K562 (cell line): ENCODE data around the gene EXOC3L1. TPM values are rescaled to one million over a fixed set of nuclear protein-coding genes. Genes with fewer than 3 reads are reported as not detected.

ENCODE experiments used
- CEBPB ChIP-seq: fragments of 450-650 bp; IDR thresholded peaks from 2 replicates; pipeline ENCODE4 v1.6.1; 2016; ENCODE audit warnings: missing genetic modification characterization, missing compliant biosample characterization
- CREBBP ChIP-seq: IDR thresholded peaks from one replicate; pipeline ENCODE4 v1.6.1; 2012; ENCODE audit warnings: low read depth, mild to moderate bottlenecking, control low read depth, inconsistent platforms, low read length
- CTCFL ChIP-seq: IDR thresholded peaks from 2 replicates; pipeline ENCODE4 v1.6.1; 2011; ENCODE audit warnings: borderline replicate concordance, low read depth, mild to moderate bottlenecking, moderate library complexity, low read length; ENCODE audit not compliant: insufficient read depth, poor library complexity, severe bottlenecking
- GATAD2A ChIP-seq: fragments of 450-650 bp; IDR thresholded peaks from 2 replicates; pipeline ENCODE4 v1.6.1; 2017
- MYC ChIP-seq, 2 experiments: fragments of 250-450 bp in 1 of 2; sonication (Bioruptor Pico) in 1 of 2; IDR thresholded peaks; 2 replicates each; pipeline versions ENCODE4 v1.5.1 to v1.6.1; 2012 to 2021; ENCODE audit warnings: low read depth in 2 of 2, borderline replicate concordance in 1 of 2, improper control_type of control experiment in 1 of 2, low read length in 1 of 2, mild to moderate bottlenecking in 1 of 2, moderate library complexity in 1 of 2
- PPARD ChIP-seq: fragments of 250-450 bp; sonication (Bioruptor Pico); IDR thresholded peaks from 2 replicates; pipeline ENCODE4 v1.8.0; 2022; ENCODE audit warnings: inconsistent platforms, mild to moderate bottlenecking, moderate library complexity
- PTTG1 ChIP-seq: fragments of 450-650 bp; IDR thresholded peaks from 2 replicates; pipeline ENCODE4 v1.6.1; 2016; ENCODE audit warnings: low read depth, mild to moderate bottlenecking, missing genetic modification characterization, missing compliant biosample characterization
- SRSF3 ChIP-seq: fragments of 200-400 bp; formaldehyde crosslinking; IDR thresholded peaks from 2 replicates; pipeline ENCODE4 v1.6.1; 2016; ENCODE audit warnings: mild to moderate bottlenecking, low read length, moderate library complexity; ENCODE audit not compliant: insufficient read depth
- TAF15 ChIP-seq: fragments of 200-400 bp; formaldehyde crosslinking; IDR thresholded peaks from 2 replicates; pipeline ENCODE4 v1.6.1; 2017; ENCODE audit warnings: mild to moderate bottlenecking, low read depth, low read length, moderate library complexity
- TAL1 ChIP-seq: fragments of 450-650 bp; IDR thresholded peaks from 2 replicates; pipeline ENCODE4 v1.6.1; 2016; ENCODE audit warnings: mild to moderate bottlenecking
- ZBTB17 ChIP-seq: fragments of 450-650 bp; formaldehyde crosslinking; IDR thresholded peaks from 2 replicates; pipeline ENCODE4 v1.4.0; 2020; ENCODE audit warnings: mild to moderate bottlenecking
- polyA plus RNA-seq, 8 experiments: library from polyadenylated mRNA; depleted of rRNA in 4 of 8; stranded (reverse) in 5 of 8; unstranded in 3 of 8; fragments of >200 nt; fragmentation: Nextera tagmentation in 2 of 8; fragmentation: Illumina TruSeq in 1 of 8; extraction: Ambion mirVana in 2 of 8; extraction: Trizol in 1 of 8; gene quantifications; 2 replicates each; pipeline versions ENCODE4 v1.2.1 to v1.2.3, GENCODE V29; 2011 to 2014; ENCODE audit warnings: inconsistent platforms in 1 of 8, missing spikeins in 1 of 8
- total RNA-seq, 7 experiments: library from RNA; depleted of rRNA in 6 of 7; stranded (reverse); fragments of >200 nt in 6 of 7; fragmentation: Illumina TruSeq in 2 of 7; extraction: Trizol in 2 of 7; gene quantifications; 2 replicates each; pipeline versions ENCODE4 v1.2.1 to v1.2.3, GENCODE V29; 2011 to 2021; ENCODE audit warnings: low replicate concordance in 1 of 7
- TF ChIP-seq, protein P1 (sequence below): sonication (generic); formaldehyde crosslinking; IDR thresholded peaks from 2 replicates; pipeline ENCODE4 v1.8.0; 2022; ENCODE audit warnings: mild to moderate bottlenecking, missing genetic modification reagents
- TF ChIP-seq, protein P2 (sequence below): sonication (generic); formaldehyde crosslinking; IDR thresholded peaks from 2 replicates; pipeline ENCODE4 v1.4.0; 2020; ENCODE audit warnings: mild to moderate bottlenecking, missing genetic modification reagents
- TF ChIP-seq, protein P3 (sequence below): fragments of 450-650 bp; IDR thresholded peaks from 2 replicates; pipeline ENCODE4 v1.6.1; 2014; ENCODE audit warnings: low read depth, mild to moderate bottlenecking, moderate library complexity, borderline replicate concordance

Gene EXOC3L1
- total and polyA plus RNA-seq, 9 of the 15 experiments (the other 6 are each of a cell fraction or from before 2014, with no cell fraction given) = 0.08 TPM; not detected in 8

- TF ChIP-seq MYC (IDR thresholded peaks at IDR 0.05; ENCODE audit: low read depth, low read length) (peak; percentile 79), MYC (CRISPR knock-in tag; IDR thresholded peaks at IDR 0.05; ENCODE audit: borderline replicate concordance, low read depth) (peak; percentile 43; the same call in 1 of the 2 replicates), GATAD2A (no peak), ZBTB17 (CRISPR knock-in tag) (no peak; the same call in 1 of the 2 replicates), CREBBP (no peak), TAF15 (no peak), SRSF3 (no peak), PTTG1 (no peak), TAL1 (no peak), CEBPB (no peak), CTCFL (no peak), PPARD (CRISPR knock-in tag) (no peak)
- TF ChIP-seq, protein P1, sequence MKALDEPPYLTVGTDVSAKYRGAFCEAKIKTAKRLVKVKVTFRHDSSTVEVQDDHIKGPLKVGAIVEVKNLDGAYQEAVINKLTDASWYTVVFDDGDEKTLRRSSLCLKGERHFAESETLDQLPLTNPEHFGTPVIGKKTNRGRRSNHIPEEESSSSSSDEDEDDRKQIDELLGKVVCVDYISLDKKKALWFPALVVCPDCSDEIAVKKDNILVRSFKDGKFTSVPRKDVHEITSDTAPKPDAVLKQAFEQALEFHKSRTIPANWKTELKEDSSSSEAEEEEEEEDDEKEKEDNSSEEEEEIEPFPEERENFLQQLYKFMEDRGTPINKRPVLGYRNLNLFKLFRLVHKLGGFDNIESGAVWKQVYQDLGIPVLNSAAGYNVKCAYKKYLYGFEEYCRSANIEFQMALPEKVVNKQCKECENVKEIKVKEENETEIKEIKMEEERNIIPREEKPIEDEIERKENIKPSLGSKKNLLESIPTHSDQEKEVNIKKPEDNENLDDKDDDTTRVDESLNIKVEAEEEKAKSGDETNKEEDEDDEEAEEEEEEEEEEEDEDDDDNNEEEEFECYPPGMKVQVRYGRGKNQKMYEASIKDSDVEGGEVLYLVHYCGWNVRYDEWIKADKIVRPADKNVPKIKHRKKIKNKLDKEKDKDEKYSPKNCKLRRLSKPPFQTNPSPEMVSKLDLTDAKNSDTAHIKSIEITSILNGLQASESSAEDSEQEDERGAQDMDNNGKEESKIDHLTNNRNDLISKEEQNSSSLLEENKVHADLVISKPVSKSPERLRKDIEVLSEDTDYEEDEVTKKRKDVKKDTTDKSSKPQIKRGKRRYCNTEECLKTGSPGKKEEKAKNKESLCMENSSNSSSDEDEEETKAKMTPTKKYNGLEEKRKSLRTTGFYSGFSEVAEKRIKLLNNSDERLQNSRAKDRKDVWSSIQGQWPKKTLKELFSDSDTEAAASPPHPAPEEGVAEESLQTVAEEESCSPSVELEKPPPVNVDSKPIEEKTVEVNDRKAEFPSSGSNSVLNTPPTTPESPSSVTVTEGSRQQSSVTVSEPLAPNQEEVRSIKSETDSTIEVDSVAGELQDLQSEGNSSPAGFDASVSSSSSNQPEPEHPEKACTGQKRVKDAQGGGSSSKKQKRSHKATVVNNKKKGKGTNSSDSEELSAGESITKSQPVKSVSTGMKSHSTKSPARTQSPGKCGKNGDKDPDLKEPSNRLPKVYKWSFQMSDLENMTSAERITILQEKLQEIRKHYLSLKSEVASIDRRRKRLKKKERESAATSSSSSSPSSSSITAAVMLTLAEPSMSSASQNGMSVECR = peak; percentile 85
- TF ChIP-seq, protein P2, sequence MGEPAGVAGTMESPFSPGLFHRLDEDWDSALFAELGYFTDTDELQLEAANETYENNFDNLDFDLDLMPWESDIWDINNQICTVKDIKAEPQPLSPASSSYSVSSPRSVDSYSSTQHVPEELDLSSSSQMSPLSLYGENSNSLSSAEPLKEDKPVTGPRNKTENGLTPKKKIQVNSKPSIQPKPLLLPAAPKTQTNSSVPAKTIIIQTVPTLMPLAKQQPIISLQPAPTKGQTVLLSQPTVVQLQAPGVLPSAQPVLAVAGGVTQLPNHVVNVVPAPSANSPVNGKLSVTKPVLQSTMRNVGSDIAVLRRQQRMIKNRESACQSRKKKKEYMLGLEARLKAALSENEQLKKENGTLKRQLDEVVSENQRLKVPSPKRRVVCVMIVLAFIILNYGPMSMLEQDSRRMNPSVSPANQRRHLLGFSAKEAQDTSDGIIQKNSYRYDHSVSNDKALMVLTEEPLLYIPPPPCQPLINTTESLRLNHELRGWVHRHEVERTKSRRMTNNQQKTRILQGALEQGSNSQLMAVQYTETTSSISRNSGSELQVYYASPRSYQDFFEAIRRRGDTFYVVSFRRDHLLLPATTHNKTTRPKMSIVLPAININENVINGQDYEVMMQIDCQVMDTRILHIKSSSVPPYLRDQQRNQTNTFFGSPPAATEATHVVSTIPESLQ = no peak
- TF ChIP-seq, protein P3, sequence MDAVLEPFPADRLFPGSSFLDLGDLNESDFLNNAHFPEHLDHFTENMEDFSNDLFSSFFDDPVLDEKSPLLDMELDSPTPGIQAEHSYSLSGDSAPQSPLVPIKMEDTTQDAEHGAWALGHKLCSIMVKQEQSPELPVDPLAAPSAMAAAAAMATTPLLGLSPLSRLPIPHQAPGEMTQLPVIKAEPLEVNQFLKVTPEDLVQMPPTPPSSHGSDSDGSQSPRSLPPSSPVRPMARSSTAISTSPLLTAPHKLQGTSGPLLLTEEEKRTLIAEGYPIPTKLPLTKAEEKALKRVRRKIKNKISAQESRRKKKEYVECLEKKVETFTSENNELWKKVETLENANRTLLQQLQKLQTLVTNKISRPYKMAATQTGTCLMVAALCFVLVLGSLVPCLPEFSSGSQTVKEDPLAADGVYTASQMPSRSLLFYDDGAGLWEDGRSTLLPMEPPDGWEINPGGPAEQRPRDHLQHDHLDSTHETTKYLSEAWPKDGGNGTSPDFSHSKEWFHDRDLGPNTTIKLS = peak; percentile 64; the same call in 1 of the 2 replicates
Measured at GRCh38 chr16:67191995-67192681, 2.2 kb upstream of the EXOC3L1 start, which contains the start of gene E2F4 (continued).
